Measurements from ENCODE around the gene TEX10.
"Not testable (repeated sequence)": the region's sequence is repeated elsewhere in the genome, so short reads cannot be mapped to it uniquely, and the experiment has no call there.

Gene TEX10

DNA sequence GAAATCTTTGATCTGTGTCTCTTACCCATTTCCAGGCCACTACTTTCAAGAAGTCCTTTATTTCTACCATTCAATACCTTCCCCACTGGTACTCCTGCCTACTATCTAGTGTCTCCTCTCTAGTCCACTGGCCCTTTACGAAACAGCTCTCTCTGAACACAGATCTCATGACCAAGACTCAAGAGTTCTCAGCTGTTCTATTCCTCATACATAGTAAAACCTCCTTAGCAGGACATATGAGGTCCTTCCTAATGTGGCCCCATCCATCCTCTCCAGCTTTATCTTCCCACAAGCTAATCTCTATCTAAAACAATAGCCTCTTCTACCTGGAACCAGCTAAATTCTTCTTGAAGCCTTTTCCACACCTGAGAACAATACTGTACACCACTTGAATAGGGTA is 2.6 kb downstream of the TEX10 start:
- Histone ChIP-seq H3K4me1 (ENCODE audit: control insufficient read depth, insufficient read depth, low read length) (peaks cover 2% of the 10 kb centered on the region), H3K9me3 (ENCODE audit: control insufficient read depth in 2 of 2, low read length in 2 of 2) (no peaks in the 10 kb centered on the region), H3K9ac (ENCODE audit: low read length in 2 of 2) (no peak overlapping the region), H3K27ac (ENCODE audit: low read length) (no peak overlapping the region), H3K27me3 (ENCODE audit: control insufficient read depth in 1 of 2, insufficient read depth in 2 of 2, low read length in 2 of 2) (no peaks in the 10 kb centered on the region), H3K36me3 (ENCODE audit: control insufficient read depth in 2 of 2, insufficient read depth in 2 of 2, low read length in 2 of 2) (peaks cover 0 to 3% of the 10 kb centered on the region in 2 donors), H3K4me3 (ENCODE audit: low read length in 2 of 2) (no peak overlapping the region)

- H3K4me1 ChIP-seq (ENCODE audit: control insufficient read depth, insufficient read depth, low read length): no peaks in the 10 kb centered on the region
- H3K4me3 ChIP-seq (ENCODE audit: low read length in 2 of 2): no peak overlapping the region
- peaks cover 0 to 3% of the 10 kb centered on the region in 2 donors for H3K36me3 ChIP-seq (ENCODE audit: control insufficient read depth in 2 of 2, insufficient read depth in 2 of 2, low read length in 2 of 2)
- H3K27ac ChIP-seq (ENCODE audit: low read length): no peak overlapping the region
- no peak overlapping the region for H3K9ac ChIP-seq (ENCODE audit: low read length in 2 of 2)
- no peaks in the 10 kb centered on the region for H3K9me3 ChIP-seq (ENCODE audit: control insufficient read depth in 2 of 2, low read length in 2 of 2)
- no peaks in the 10 kb centered on the region for H3K27me3 ChIP-seq (ENCODE audit: control insufficient read depth in 1 of 2, insufficient read depth in 2 of 2, low read length in 2 of 2)
Measured at GRCh38 chr9:100346836-100347235, 5.9 kb downstream of the TEX10 start.

GRCh38 chr9:100341889-100342288 is 10.9 kb downstream of the TEX10 start:
- H3K27me3 ChIP-seq (ENCODE audit: control insufficient read depth in 1 of 2, insufficient read depth in 2 of 2, low read length in 2 of 2): no peaks in the 10 kb centered on the region
- H3K36me3 ChIP-seq (ENCODE audit: control insufficient read depth in 2 of 2, insufficient read depth in 2 of 2, low read length in 2 of 2): peaks cover 0 to 10% of the 10 kb centered on the region in 2 donors
- no peak overlapping the region for H3K4me3 ChIP-seq (ENCODE audit: low read length in 2 of 2)
- H3K27ac ChIP-seq (ENCODE audit: low read length): no peak overlapping the region
- no peak overlapping the region for H3K9ac ChIP-seq (ENCODE audit: low read length in 2 of 2)
- no peaks in the 10 kb centered on the region for H3K4me1 ChIP-seq (ENCODE audit: control insufficient read depth, insufficient read depth, low read length)
- no peaks in the 10 kb centered on the region for H3K9me3 ChIP-seq (ENCODE audit: control insufficient read depth in 2 of 2, low read length in 2 of 2)

DNA sequence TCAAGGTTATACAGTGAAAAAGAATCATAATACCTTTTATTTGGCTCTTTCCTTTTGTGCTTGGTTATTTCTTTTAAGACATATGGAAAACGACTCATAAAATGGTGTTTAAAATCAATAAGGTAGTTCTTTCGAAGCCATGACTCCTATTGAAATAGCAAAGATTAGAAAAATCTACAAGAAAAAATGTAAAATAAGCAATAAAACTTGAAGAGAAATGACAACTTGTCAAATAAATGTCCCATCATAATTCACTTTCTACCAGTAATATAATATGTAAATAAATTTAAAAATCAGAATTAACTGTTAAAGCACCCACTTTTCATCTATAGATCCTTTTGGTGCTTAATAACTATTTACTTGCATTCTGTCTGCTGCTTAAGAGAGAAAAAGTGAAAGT is 12.5 kb downstream of the TEX10 start:
- Histone ChIP-seq H3K9me3 (ENCODE audit: control insufficient read depth in 2 of 2, low read length in 2 of 2) (no peaks in the 10 kb centered on the region), H3K27me3 (ENCODE audit: control insufficient read depth in 1 of 2, insufficient read depth in 2 of 2, low read length in 2 of 2) (no peaks in the 10 kb centered on the region), H3K9ac (ENCODE audit: low read length in 2 of 2) (no peak overlapping the region), H3K4me1 (ENCODE audit: control insufficient read depth, insufficient read depth, low read length) (no peaks in the 10 kb centered on the region), H3K4me3 (ENCODE audit: low read length in 2 of 2) (no peak overlapping the region), H3K36me3 (ENCODE audit: control insufficient read depth in 2 of 2, insufficient read depth in 2 of 2, low read length in 2 of 2) (peaks cover 0 to 7% of the 10 kb centered on the region in 2 donors), H3K27ac (ENCODE audit: low read length) (no peak overlapping the region)

- H3K9ac ChIP-seq (ENCODE audit: low read length in 2 of 2); H3K9me3 ChIP-seq (ENCODE audit: control insufficient read depth in 2 of 2, low read length in 2 of 2); H3K4me3 ChIP-seq (ENCODE audit: low read length in 2 of 2); H3K27me3 ChIP-seq (ENCODE audit: control insufficient read depth in 1 of 2, insufficient read depth in 2 of 2, low read length in 2 of 2); H3K27ac ChIP-seq (ENCODE audit: low read length); H3K36me3 ChIP-seq (ENCODE audit: control insufficient read depth in 2 of 2, insufficient read depth in 2 of 2, low read length in 2 of 2); H3K4me1 ChIP-seq (ENCODE audit: control insufficient read depth, insufficient read depth, low read length): not testable (repeated sequence)
Measured at GRCh38 chr9:100338736-100339135, 14.0 kb downstream of the TEX10 start.

DNA sequence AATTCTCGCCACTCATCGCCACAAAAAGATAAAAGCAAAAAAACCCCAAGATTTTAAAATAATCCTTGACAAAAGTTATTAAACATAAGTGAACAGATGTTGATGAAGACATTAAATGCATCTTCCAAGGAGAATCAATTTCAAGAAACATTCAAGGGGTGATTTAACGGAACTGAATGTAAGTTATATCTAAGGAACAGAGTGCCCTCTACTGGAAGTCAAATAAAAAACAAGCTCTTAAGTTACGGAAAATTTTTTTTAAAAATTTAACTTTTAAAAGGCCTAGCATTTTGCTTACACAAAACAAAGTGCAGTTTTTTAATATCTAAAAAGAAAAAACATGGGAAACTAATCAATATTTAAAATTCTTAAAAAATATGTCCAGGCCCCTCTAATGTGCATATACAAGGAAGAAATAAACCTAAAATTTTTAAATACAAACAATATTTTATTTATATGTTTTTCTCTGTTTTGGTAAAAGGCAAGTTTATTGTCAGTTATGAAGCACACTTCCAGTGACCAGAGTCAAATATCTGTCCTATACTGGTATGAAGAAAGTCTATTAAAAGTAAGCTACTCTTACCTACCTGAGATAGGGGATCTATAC is 28.0 kb downstream of the TEX10 start:
- Histone ChIP-seq H3K9me3 (ENCODE audit: control insufficient read depth in 2 of 2, low read length in 2 of 2) (no peaks in the 10 kb centered on the region), H3K4me3 (ENCODE audit: low read length in 2 of 2) (no peak overlapping the region), H3K4me1 (ENCODE audit: control insufficient read depth, insufficient read depth, low read length) (no peaks in the 10 kb centered on the region), H3K9ac (ENCODE audit: low read length in 2 of 2) (no peak overlapping the region), H3K36me3 (ENCODE audit: control insufficient read depth in 2 of 2, insufficient read depth in 2 of 2, low read length in 2 of 2) (peaks cover 0 to 5% of the 10 kb centered on the region in 2 donors), H3K27ac (ENCODE audit: low read length) (no peak overlapping the region), H3K27me3 (ENCODE audit: control insufficient read depth in 1 of 2, insufficient read depth in 2 of 2, low read length in 2 of 2) (no peaks in the 10 kb centered on the region)

GRCh38 chr9:100322954-100323536 is 29.7 kb downstream of the TEX10 start:
- Histone ChIP-seq H3K9me3 (ENCODE audit: control insufficient read depth in 2 of 2, low read length in 2 of 2) (no peaks in the 10 kb centered on the region), H3K36me3 (ENCODE audit: control insufficient read depth in 2 of 2, insufficient read depth in 2 of 2, low read length in 2 of 2) (peaks cover 0 to 10% of the 10 kb centered on the region in 2 donors), H3K27me3 (ENCODE audit: control insufficient read depth in 1 of 2, insufficient read depth in 2 of 2, low read length in 2 of 2) (no peaks in the 10 kb centered on the region), H3K4me1 (ENCODE audit: control insufficient read depth, insufficient read depth, low read length) (no peaks in the 10 kb centered on the region), H3K9ac (ENCODE audit: low read length in 2 of 2) (no peak overlapping the region), H3K4me3 (ENCODE audit: low read length in 2 of 2) (no peak overlapping the region), H3K27ac (ENCODE audit: low read length) (no peak overlapping the region)

DNA sequence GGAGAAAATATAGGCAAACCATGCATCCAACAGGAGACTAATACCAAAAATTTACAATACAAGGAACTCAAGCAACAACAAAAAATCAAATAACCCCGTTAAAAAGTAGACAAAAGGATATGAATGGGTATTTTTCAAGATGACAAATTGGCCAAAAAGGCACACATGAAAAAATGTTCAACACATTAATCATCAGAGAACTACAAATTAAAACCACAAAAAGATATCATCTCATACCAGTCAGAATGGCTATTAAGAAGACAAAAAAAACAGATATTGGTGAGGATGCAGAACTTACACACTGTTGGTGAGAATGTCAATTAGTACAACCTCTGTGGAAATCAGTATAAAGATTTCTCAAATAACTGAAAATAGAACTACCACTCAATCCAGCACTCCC is 35.0 kb downstream of the TEX10 start:
- Histone ChIP-seq H3K9me3 (ENCODE audit: control insufficient read depth in 2 of 2, low read length in 2 of 2) (no peaks in the 10 kb centered on the region), H3K27ac (ENCODE audit: low read length) (no peak overlapping the region), H3K4me3 (ENCODE audit: low read length in 2 of 2) (no peak overlapping the region), H3K27me3 (ENCODE audit: control insufficient read depth in 1 of 2, insufficient read depth in 2 of 2, low read length in 2 of 2) (no peaks in the 10 kb centered on the region), H3K4me1 (ENCODE audit: control insufficient read depth, insufficient read depth, low read length) (no peaks in the 10 kb centered on the region), H3K36me3 (ENCODE audit: control insufficient read depth in 2 of 2, insufficient read depth in 2 of 2, low read length in 2 of 2) (peaks cover 0 to 7% of the 10 kb centered on the region in 2 donors), H3K9ac (ENCODE audit: low read length in 2 of 2) (no peak overlapping the region)

DNA sequence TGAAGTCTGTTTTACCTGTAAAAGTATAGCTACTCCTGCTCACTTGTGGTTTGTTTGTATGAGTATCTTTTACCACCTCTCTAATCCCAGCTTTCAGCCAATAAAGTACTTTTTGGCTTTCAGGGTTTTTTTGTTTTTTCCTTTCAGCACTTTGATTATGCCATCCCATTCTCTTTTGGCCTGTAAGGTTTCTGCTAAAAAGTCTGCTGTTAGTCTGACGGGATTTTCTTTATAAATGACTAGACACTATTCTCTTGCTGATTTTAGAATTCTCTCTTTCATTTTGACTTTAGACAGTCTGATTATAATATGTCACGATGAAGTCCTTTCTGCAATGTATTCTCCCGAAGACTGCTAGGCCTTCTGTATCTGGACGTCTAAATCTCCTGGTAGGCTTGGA is 37.2 kb downstream of the TEX10 start:
- Histone ChIP-seq H3K9ac (ENCODE audit: low read length in 2 of 2) (no peak overlapping the region), H3K36me3 (ENCODE audit: control insufficient read depth in 2 of 2, insufficient read depth in 2 of 2, low read length in 2 of 2) (peaks cover 2 to 7% of the 10 kb centered on the region in 2 donors), H3K27ac (ENCODE audit: low read length) (no peak overlapping the region), H3K4me1 (ENCODE audit: control insufficient read depth, insufficient read depth, low read length) (no peaks in the 10 kb centered on the region), H3K9me3 (ENCODE audit: control insufficient read depth in 2 of 2, low read length in 2 of 2) (no peaks in the 10 kb centered on the region), H3K27me3 (ENCODE audit: control insufficient read depth in 1 of 2, insufficient read depth in 2 of 2, low read length in 2 of 2) (no peaks in the 10 kb centered on the region), H3K4me3 (ENCODE audit: low read length in 2 of 2) (no peak overlapping the region)

DNA sequence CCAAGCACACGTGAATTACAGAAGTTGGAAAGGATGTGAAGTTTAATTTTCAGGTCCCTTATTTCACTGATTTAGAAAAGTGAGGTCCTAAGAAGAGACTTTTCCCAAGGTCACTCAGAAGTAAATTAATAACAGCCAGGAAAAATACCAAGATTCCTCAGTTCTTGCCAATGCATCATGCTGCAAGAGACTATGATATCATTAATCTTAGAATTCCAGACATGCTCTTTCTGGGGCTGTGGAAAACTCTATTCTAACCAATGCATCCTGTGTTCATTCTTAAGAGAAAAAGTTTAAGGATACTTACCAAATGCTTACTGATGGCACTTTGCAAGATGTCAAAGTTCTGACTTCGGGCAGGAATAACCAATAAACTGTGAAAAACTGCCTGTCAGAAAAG is 42.8 kb downstream of the TEX10 start:
- H3K27me3 ChIP-seq (ENCODE audit: control insufficient read depth in 1 of 2, insufficient read depth in 2 of 2, low read length in 2 of 2): no peaks in the 10 kb centered on the region
- H3K36me3 ChIP-seq (ENCODE audit: control insufficient read depth in 2 of 2, insufficient read depth in 2 of 2, low read length in 2 of 2): peaks cover 0 to 2% of the 10 kb centered on the region in 2 donors
- H3K4me1 ChIP-seq (ENCODE audit: control insufficient read depth, insufficient read depth, low read length): no peaks in the 10 kb centered on the region
- H3K4me3 ChIP-seq (ENCODE audit: low read length in 2 of 2): no peak overlapping the region
- H3K9me3 ChIP-seq (ENCODE audit: control insufficient read depth in 2 of 2, low read length in 2 of 2): no peaks in the 10 kb centered on the region
- no peak overlapping the region for H3K9ac ChIP-seq (ENCODE audit: low read length in 2 of 2)
- H3K27ac ChIP-seq (ENCODE audit: low read length): no peak overlapping the region

DNA sequence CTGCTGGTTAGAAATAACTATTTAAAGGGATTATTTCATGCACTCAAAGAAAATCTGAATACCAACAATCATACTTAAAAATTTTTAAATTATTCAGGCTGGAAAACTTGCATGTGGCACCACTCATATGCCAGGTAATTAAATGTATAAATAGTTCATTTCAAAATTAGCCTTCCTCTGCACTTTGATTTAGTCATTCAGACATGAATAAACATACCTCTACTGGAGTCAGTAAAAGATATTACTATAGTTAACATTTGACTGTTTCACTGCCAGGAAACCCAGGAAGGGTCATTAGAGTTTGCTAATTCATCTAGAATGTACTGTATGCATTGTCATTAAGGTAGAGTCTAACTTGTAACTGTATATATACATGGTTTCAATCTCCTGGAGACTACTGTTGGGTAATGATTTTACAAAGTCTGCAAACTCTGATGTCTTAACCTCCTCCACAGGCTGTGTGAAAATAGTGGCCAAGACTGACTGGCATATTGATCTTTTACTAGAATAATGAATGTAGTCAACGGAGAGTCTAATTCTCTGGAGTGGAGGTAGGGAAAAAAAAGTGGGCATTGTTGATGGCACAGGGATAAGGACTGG is 43.7 kb downstream of the TEX10 start:
- Histone ChIP-seq H3K9ac (ENCODE audit: low read length in 2 of 2) (no peak overlapping the region), H3K36me3 (ENCODE audit: control insufficient read depth in 2 of 2, insufficient read depth in 2 of 2, low read length in 2 of 2) (peaks cover 0 to 2% of the 10 kb centered on the region in 2 donors), H3K27ac (ENCODE audit: low read length) (no peak overlapping the region), H3K27me3 (ENCODE audit: control insufficient read depth in 1 of 2, insufficient read depth in 2 of 2, low read length in 2 of 2) (no peaks in the 10 kb centered on the region), H3K4me3 (ENCODE audit: low read length in 2 of 2) (no peak overlapping the region), H3K9me3 (ENCODE audit: control insufficient read depth in 2 of 2, low read length in 2 of 2) (no peaks in the 10 kb centered on the region), H3K4me1 (ENCODE audit: control insufficient read depth, insufficient read depth, low read length) (no peaks in the 10 kb centered on the region)

Measured in stomach smooth muscle (tissue), 2 donors.